Suprapubic skin (tissue), 4 donors: Measurements from ENCODE around the gene RAB3GAP1.

Experiments used
- POLR2A ChIP-seq, 2 donors: fragments of 450-650 bp; IDR thresholded peaks; one replicate each; pipeline ENCODE4 v1.6.1; 2017; ENCODE audit warnings: antibody characterized with exemption in 2 of 2, mild to moderate bottlenecking in 2 of 2, moderate library complexity in 2 of 2
- POLR2AphosphoS5 ChIP-seq, 3 donors: sonication (generic); formaldehyde crosslinking; IDR thresholded peaks; one replicate each; pipeline ENCODE4 v1.6.1; 2017; ENCODE audit warnings: antibody characterized with exemption in 3 of 3
- TF ChIP-seq, protein P1 (sequence below), 2 donors: fragments of 200-600 bp in 1 of 2; fragments of 450-650 bp in 1 of 2; sonication (generic) in 1 of 2; IDR thresholded peaks; one replicate each; pipeline ENCODE4 v1.5.1; 2016 to 2019; ENCODE audit warnings: antibody characterized with exemption in 2 of 2, mild to moderate bottlenecking in 1 of 2, moderate library complexity in 1 of 2

DNA sequence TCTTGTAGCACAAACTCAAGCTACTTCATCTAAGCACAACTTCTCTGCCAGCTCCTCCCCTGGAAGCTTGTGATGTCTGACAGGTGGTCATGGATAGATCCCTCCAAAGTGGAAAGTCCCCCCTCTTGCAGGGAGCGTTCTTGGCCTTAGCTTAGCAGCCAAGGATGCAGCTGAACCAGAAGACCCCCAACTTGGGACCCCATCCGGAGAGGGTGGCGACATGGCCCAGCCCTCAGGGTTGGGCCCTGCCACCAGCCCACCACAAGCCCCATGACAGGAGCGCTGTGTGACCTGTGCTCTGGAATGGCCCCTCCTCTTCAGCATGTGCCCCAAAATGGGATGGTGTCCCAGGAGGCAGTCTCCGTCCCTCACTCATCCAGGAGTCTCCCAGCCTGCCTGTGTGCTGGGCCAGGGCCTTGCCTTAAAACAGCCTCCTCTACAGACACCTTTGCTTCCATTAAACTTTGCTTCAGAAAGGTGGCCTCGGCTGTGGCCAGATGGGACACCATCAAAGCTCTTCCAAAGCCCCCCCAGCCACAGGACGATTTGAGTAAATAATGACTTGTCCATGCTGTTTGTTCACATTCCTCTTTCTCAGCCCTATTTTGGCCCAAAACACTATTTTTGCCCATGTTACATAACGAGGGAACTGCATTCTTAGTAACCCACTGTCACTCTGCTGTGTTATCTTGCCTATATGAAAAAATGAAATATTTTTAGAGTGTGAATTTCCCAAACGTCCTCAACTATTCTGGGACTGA lies 122.1 kb downstream of the RAB3GAP1 start:
- TF ChIP-seq, protein P1, sequence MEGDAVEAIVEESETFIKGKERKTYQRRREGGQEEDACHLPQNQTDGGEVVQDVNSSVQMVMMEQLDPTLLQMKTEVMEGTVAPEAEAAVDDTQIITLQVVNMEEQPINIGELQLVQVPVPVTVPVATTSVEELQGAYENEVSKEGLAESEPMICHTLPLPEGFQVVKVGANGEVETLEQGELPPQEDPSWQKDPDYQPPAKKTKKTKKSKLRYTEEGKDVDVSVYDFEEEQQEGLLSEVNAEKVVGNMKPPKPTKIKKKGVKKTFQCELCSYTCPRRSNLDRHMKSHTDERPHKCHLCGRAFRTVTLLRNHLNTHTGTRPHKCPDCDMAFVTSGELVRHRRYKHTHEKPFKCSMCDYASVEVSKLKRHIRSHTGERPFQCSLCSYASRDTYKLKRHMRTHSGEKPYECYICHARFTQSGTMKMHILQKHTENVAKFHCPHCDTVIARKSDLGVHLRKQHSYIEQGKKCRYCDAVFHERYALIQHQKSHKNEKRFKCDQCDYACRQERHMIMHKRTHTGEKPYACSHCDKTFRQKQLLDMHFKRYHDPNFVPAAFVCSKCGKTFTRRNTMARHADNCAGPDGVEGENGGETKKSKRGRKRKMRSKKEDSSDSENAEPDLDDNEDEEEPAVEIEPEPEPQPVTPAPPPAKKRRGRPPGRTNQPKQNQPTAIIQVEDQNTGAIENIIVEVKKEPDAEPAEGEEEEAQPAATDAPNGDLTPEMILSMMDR (IDR thresholded peaks at IDR 0.05): no peak
- TF ChIP-seq POLR2A (IDR thresholded peaks at IDR 0.05) (no peak), POLR2AphosphoS5 (IDR thresholded peaks at IDR 0.05) (no peak)
